NB4 (cell line): ENCODE data around the gene SNHG17.

Experiments
- CTCF ChIP-seq: IDR thresholded peaks from one replicate; pipeline ENCODE4 v1.5.1; 2012; ENCODE audit warnings: low read depth, low read length
- MYC ChIP-seq: IDR thresholded peaks from 2 replicates; pipeline ENCODE4 v1.6.1; 2011; ENCODE audit warnings: low read depth, low read length
- POLR2A ChIP-seq: IDR thresholded peaks from 2 replicates; pipeline ENCODE4 v1.6.1; 2011; ENCODE audit warnings: mild to moderate bottlenecking; ENCODE audit not compliant: insufficient read length; ENCODE audit errors: extremely low read depth
- TF ChIP-seq, protein P1 (sequence below): IDR thresholded peaks from 2 replicates; pipeline ENCODE4 v1.6.1; 2011; ENCODE audit warnings: low read depth, low read length

DNA sequence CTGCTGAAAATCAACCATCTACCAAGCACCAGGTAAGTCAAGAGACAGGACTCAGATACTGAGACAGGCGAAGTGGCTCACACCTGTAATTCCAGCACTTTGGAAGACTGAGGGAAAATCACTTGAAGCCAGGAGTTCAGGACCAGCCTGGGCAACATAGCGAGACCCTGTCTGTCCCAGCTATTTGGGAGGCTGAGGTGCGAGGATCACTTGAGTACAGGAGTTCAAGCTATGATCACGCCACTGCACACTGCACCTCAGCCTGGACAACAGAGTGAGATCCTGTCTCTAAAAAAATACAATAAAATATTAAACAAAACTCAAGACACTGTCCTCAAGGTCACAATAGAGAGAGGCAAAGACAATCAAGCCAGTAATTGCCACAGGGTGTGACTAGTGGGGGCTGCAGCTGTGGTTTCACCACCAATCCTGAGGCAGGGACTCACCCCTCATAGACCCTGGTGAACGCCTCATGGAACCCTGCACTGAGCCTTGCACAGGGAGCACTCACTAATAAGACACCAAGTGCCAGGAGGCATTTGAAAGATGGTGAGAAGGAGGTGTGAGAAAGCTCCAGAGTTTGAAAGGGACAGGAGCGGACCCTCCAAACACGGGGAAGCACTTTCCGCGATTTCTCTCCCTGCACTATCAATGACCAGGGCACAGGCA lies 1.7 kb downstream of the SNHG17 start:
- TF ChIP-seq CTCF: no peak
- TF ChIP-seq POLR2A: no peak
- TF ChIP-seq, protein P1, sequence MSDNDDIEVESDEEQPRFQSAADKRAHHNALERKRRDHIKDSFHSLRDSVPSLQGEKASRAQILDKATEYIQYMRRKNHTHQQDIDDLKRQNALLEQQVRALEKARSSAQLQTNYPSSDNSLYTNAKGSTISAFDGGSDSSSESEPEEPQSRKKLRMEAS: no peak
- no peak for TF ChIP-seq MYC
